Transverse colon (tissue), 4 donors: Measurements from ENCODE around the gene MCAM.

Experiments
- CTCF ChIP-seq, 5 experiments: fragments of 200-600 bp in 3 of 5; fragments of 450-650 bp in 2 of 5; sonication (generic) in 3 of 5; IDR thresholded peaks; 1 replicate in 2 of 5; 2 replicates in 3 of 5; pipeline ENCODE4 v1.5.1; 2016 to 2017; ENCODE audit warnings: antibody characterized with exemption in 5 of 5, inconsistent platforms in 3 of 5, mild to moderate bottlenecking in 2 of 5, moderate library complexity in 1 of 5
- EP300 ChIP-seq: sonication (generic); formaldehyde crosslinking; IDR thresholded peaks from one replicate; pipeline ENCODE4 v1.6.1; 2017; ENCODE audit warnings: antibody characterized with exemption, low read depth
- POLR2A ChIP-seq: fragments of 450-650 bp; IDR thresholded peaks from one replicate; pipeline ENCODE4 v1.6.1; 2016; ENCODE audit warnings: antibody characterized with exemption, mild to moderate bottlenecking, moderate library complexity
- POLR2AphosphoS5 ChIP-seq, 3 donors: sonication (generic); formaldehyde crosslinking; IDR thresholded peaks; one replicate each; pipeline ENCODE4 v1.6.1; 2016; ENCODE audit warnings: antibody characterized with exemption in 3 of 3

- no peak for TF ChIP-seq CTCF (IDR thresholded peaks at IDR 0.05)
- TF ChIP-seq EP300 = no peak
- TF ChIP-seq POLR2A = no peak
- TF ChIP-seq POLR2AphosphoS5 (IDR thresholded peaks at IDR 0.05) = no peak
Measured at GRCh38 chr11:119317592-119318239, 786 bp upstream of the MCAM start.
